ENCODE results near the gene TPRN.
"Not testable (repeated sequence)": the region's sequence is repeated elsewhere in the genome, so short reads cannot be mapped to it uniquely, and the experiment has no call there.

TPRN gene, protein sequence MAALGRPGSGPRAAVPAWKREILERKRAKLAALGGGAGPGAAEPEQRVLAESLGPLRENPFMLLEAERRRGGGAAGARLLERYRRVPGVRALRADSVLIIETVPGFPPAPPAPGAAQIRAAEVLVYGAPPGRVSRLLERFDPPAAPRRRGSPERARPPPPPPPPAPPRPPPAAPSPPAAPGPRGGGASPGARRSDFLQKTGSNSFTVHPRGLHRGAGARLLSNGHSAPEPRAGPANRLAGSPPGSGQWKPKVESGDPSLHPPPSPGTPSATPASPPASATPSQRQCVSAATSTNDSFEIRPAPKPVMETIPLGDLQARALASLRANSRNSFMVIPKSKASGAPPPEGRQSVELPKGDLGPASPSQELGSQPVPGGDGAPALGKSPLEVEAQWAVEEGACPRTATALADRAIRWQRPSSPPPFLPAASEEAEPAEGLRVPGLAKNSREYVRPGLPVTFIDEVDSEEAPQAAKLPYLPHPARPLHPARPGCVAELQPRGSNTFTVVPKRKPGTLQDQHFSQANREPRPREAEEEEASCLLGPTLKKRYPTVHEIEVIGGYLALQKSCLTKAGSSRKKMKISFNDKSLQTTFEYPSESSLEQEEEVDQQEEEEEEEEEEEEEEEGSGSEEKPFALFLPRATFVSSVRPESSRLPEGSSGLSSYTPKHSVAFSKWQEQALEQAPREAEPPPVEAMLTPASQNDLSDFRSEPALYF

DNA sequence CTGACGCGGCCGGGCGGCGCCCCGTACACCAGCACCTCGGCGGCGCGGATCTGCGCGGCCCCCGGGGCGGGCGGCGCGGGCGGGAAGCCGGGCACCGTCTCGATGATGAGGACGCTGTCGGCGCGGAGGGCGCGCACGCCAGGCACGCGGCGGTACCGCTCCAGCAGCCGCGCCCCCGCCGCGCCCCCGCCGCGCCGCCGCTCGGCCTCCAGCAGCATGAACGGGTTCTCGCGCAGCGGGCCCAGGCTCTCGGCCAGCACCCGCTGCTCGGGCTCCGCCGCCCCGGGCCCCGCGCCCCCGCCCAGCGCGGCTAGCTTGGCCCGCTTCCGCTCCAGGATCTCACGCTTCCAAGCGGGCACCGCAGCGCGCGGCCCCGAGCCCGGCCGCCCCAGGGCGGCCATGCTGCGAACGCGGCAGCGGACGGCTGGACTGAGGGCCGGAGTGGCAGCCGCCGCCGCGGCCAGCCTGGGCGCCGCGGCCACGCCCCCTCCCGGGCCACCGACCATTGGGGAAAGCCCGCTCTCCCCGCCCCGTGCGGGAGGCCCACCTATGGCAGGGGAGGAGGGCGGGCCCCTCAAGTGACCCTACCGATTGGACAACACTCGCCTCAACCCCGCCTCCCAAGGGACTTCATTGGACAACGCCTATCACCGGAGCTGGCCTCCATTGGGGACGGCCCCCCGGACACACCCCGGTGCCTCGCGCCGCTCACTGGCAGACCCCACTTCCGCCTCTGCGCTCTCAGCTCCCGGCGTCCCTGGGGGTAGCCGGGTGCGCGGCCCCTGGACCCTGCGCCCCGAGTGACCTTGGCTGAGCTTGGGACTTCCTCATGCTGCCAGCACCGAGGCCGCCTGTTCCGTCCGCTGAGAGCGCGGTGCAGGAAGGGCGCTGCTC lies at the start of gene TPRN:
Gene TPRN, minus strand, starts transcription at position 431 of the 894 bp plus-strand sequence. Its CDS starts 30 bp downstream, at position 401.
- peak; percentile 74 to 99 (median 98) for DNase-seq

- no peak for DNase-seq
Observed at GRCh38 chr9:137247916-137248175, 47.3 kb upstream of the TPRN start.

GRCh38 chr9:137247135-137247915 lies 46.8 kb upstream of the TPRN start:
- no peak for DNase-seq

DNA sequence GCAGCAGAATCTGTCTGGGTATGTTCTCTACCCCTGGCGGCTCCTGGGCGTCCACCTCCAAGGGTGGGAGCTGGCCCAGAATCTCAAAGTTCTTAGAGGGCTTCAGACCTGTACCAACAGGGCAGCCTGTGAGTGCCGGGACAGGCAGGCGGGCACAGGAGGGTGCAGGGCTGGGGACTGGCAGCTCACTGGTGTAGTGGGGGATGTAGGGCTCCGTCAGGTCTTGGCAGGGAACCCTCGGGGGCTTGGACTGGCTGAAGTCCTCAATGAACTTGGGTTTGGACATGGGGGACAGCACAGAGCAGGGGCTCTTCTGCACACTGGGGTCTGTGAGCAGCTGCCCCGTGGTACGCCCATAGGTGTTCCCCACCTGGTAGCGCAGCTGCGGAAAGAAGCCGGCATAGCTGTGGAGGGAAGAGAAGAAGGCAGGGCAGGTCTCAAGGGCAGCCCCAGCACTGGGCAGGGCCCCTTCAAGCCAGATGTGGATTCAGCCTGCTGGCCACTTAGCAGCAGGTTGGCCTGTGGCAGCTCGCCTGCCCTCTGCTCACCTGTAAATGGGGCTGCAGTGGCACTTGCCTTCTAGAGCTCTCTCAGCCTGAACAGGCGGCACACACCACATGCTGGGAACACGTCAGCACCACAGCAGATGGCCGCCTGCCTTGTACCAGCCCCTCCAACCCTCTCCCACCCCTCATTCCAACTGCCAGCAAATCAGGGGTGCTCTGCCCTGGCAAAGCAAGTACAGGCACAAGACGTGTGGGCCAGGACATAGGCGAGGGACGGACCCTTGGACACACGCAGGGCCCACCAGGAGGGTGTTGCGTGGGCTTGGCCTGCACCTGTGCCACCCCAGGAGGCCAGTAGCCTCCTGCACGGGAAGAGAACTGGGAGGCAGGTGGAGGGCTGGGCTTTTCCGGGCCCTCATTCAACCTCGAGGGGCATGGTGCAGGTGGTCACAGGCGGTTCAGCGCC lies 45.2 kb upstream of the TPRN start:
- DNase-seq: no peak

- no peak for DNase-seq
Observed at GRCh38 chr9:137244486-137245449, 44.2 kb upstream of the TPRN start.

DNA sequence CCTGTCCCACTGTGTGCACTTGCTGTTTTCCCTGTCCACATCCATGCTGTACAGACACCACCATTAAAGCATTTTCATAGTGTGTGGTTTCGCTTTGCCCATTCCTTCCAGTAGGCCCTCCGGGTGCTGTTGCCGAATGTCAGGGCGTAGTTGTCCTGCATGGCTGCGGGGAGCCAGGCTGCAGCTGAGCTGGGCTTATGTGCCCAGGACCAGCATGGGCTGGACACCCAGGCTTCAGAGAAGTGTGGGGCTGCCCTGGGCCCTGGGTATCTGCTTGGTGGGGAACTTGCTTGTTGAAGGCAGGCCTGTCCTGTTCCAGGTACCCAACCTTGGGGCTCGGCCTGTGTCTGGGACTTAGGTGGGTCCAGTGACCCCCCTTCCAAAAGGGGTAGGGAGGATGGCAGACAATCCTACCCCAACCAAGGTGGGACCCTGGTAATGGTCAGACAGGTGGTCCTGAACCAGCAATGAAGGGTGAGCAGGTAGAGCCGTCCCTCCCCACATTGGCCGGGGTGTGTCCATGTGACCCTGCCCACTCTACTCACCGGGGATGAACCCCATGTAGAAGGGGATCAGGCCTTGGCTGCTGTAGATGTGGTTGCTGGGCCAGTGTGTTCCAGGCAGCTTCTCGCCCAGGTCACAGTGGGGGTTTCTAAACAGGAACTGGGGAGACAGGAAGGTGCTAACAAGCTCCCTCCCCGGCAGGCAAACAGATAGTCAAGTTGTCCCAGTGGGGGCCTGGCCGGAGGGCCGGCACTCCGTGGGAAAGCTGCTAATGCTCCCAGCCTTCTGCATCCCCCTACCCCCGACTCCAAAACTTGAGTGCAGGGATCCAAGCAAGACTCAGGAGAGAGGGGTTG lies 43.3 kb upstream of the TPRN start:
- DNase-seq: no peak

GRCh38 chr9:137243266-137243625 lies 42.7 kb upstream of the TPRN start:
- not testable (repeated sequence) for DNase-seq

GRCh38 chr9:137242269-137243203 lies 42.0 kb upstream of the TPRN start:
- no peak for DNase-seq

DNA sequence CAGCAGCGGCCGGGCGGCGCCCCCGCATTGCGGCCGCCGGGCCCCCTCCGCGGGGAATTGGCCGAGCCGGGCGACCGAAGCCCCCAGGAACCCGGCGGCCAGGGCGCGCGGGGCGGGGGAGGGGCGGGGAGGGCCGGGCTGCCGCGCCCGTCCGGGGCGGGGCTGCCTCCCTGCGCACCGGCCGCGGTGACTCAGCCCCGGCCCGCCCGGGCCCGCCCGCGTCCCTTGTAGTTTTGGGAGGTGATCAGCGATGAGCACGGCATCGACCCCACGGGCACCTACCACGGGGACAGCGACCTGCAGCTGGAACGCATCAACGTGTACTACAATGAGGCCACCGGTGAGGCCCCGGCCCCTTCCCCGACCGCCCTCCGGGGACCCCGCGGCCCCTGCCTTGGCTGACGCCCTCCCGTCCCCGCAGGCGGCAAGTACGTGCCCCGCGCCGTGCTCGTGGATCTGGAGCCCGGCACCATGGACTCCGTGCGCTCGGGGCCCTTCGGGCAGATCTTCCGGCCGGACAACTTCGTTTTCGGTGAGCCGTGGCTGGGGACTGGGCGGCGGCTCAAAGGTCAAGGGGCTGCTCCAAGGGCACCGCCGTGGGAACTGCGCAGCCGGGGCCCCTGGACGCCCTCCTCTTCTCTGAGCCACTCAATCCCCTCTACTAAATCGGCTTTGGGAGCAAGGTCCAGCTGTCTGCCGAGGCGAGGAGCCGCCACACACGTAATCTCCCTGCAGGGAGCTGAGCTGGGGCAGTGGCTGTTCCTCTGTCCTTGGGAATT lies 41.1 kb upstream of the TPRN start:
- DNase-seq: peak in 14 of 56 donors; percentile 16 to 79 (median 38)

GRCh38 chr9:137240841-137241489 lies 40.4 kb upstream of the TPRN start, which contains the start of gene TUBB4B:
TUBB4B (plus strand) TSS chr9:137241287; CDS start chr9:137241361, 74 bp downstream.
- peak; percentile 88 to 100 (median 99) for DNase-seq

DNA sequence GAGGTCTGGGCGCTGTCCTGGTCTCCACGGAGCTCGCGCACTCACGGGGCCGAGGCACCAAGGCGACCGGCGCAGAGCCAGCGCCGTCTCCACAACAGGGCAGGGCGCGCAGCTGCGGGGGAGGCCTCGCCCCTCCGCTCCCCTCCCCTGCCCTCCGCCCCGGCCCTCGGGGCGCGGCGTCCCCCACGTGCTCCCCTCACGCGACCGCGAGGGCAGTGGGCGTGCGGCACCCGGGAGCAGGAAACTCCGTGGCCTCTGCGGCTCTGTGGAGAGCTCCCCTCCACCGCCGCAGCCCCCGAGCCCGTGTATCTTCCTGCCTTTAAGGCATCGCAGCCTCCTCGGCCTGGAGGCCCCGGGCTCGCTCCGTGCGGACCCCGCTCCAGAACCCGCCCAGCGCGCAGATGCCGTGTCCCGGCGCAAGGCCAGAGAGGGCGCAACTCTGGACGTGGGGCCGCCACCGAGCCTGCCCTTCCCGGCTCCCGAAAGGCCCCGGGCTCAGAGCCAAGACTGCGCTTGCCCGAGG lies 39.8 kb upstream of the TPRN start:
- DNase-seq: peak in 53 of 56 donors; percentile 23 to 88 (median 78)

- DNase-seq: not testable (repeated sequence)
Observed at GRCh38 chr9:137239541-137240200, 39.1 kb upstream of the TPRN start.

DNA sequence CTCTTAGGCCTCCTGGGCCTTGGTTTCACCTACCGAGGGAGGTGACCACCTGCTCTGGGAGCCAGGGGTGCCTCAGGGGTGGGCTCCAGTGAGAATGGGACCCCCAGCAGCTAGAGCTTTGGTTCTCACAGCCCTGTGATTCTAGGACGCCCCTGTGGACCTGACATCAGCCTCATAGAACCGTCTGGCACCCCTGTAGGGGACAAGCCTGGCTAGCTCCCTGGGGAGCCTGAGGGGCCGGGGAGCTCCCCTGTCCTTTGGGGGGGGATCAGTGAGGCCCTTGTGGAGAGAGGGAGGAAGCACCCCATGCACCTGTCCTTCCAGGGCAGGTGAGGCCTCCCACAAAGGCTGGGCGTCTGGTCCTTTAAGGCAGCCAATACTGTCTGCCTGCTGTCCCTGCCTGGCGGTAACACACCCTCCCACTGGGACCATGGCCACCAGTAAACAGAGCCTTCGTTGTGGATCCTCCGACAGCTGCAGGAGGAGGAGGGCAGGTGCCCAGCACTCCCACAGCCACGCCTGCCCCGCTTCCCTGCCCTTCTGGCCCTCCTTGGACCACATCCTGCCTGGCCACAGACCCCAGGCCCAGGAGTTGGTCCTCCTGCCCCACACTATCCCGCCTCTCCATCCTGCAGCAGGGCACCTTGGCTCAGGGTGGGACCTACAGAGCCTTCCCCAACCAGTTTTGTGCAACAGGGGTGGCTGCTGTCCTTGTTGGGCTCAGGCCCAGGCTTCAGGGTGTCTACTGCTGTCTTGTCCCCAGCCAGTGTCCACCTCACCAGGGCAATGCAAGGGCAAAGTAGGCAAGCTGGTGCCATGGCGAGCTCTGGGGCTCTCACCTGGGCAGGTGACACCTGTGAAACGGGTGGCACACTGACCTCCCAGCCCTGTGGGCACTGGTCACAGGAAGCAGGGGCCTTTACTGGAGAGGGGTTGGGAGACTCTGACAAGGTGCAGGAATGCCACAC lies 37.5 kb upstream of the TPRN start:
- peak in 50 of 56 donors; percentile 11 to 89 (median 60) for DNase-seq
